HCT116 (cell line): Measurements from ENCODE around the gene EGLN3.

Experiments
- CEBPB ChIP-seq: IDR thresholded peaks from 2 replicates; pipeline ENCODE4 v1.6.1; 2012; ENCODE audit warnings: low read depth
- EGR1 ChIP-seq: IDR thresholded peaks from 2 replicates; pipeline ENCODE4 v1.6.1; 2012; ENCODE audit warnings: low read depth
- EZH2 ChIP-seq: fragments of 200-600 bp; sonication (generic); IDR thresholded peaks from 2 replicates; pipeline ENCODE4 v1.6.1; 2017; ENCODE audit warnings: antibody characterized with exemption, mixed run types
- EZH2phosphoT487 ChIP-seq: fragments of 200-600 bp; IDR thresholded peaks from 2 replicates; pipeline ENCODE4 v1.6.1; 2018; ENCODE audit warnings: antibody characterized with exemption, borderline replicate concordance
- JUND ChIP-seq: IDR thresholded peaks from 2 replicates; pipeline ENCODE4 v1.6.1; 2012
- MAX ChIP-seq: IDR thresholded peaks from 2 replicates; pipeline ENCODE4 v1.6.1; 2012
- POLR2A ChIP-seq: IDR thresholded peaks from 2 replicates; pipeline ENCODE4 v1.7.0; 2011; ENCODE audit warnings: borderline replicate concordance; ENCODE audit not compliant: insufficient read depth, insufficient read length; ENCODE audit errors: extremely low read depth
- RAD21 ChIP-seq: IDR thresholded peaks from 2 replicates; pipeline ENCODE4 v1.6.1; 2012; ENCODE audit warnings: low read depth, mild to moderate bottlenecking
- SIN3A ChIP-seq: IDR thresholded peaks from 2 replicates; pipeline ENCODE4 v1.6.1; 2012; ENCODE audit warnings: low read depth
- YY1 ChIP-seq: IDR thresholded peaks from 2 replicates; pipeline ENCODE4 v1.6.1; 2011; ENCODE audit warnings: low read length, low read depth, moderate library complexity, mild to moderate bottlenecking; ENCODE audit not compliant: insufficient replicate concordance; ENCODE audit errors: extremely low read depth
- ZFX ChIP-seq: fragments of 450-650 bp; IDR thresholded peaks from 2 replicates; pipeline ENCODE4 v1.6.1; 2017
- TF ChIP-seq, protein P1 (sequence below), 3 experiments: fragments of 200-600 bp in 1 of 3; sonication (generic) in 1 of 3; IDR thresholded peaks in 2 of 3; conservative IDR thresholded peaks in 1 of 3; 2 replicates each; pipeline ENCODE4 v1.5.1; 2012 to 2017; ENCODE audit warnings: low read depth in 2 of 3, low read length in 2 of 3, antibody characterized with exemption in 1 of 3, borderline replicate concordance in 1 of 3, control low read depth in 1 of 3, mild to moderate bottlenecking in 1 of 3, mixed read lengths in 1 of 3, mixed run types in 1 of 3, moderate library complexity in 1 of 3; ENCODE audit not compliant: insufficient read depth in 1 of 3
- TF ChIP-seq, protein P2 (sequence below): IDR thresholded peaks from 2 replicates; pipeline ENCODE4 v1.6.1; 2012; ENCODE audit warnings: low read depth

- TF ChIP-seq SIN3A (no peak), EZH2phosphoT487 (no peak), RAD21 (no peak), JUND (no peak), EZH2 (no peak), POLR2A (no peak), YY1 (no peak), EGR1 (no peak), ZFX (no peak), MAX (no peak), CEBPB (no peak)
- TF ChIP-seq, protein P1, sequence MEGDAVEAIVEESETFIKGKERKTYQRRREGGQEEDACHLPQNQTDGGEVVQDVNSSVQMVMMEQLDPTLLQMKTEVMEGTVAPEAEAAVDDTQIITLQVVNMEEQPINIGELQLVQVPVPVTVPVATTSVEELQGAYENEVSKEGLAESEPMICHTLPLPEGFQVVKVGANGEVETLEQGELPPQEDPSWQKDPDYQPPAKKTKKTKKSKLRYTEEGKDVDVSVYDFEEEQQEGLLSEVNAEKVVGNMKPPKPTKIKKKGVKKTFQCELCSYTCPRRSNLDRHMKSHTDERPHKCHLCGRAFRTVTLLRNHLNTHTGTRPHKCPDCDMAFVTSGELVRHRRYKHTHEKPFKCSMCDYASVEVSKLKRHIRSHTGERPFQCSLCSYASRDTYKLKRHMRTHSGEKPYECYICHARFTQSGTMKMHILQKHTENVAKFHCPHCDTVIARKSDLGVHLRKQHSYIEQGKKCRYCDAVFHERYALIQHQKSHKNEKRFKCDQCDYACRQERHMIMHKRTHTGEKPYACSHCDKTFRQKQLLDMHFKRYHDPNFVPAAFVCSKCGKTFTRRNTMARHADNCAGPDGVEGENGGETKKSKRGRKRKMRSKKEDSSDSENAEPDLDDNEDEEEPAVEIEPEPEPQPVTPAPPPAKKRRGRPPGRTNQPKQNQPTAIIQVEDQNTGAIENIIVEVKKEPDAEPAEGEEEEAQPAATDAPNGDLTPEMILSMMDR (IDR thresholded peaks at IDR 0.05 in 2 of 3, conservative IDR thresholded peaks at IDR 0.05 in 1 of 3; ENCODE audit: borderline replicate concordance in 1 of 3, insufficient read depth in 1 of 3, low read depth in 2 of 3, low read length in 2 of 3): no peak
- TF ChIP-seq, protein P2, sequence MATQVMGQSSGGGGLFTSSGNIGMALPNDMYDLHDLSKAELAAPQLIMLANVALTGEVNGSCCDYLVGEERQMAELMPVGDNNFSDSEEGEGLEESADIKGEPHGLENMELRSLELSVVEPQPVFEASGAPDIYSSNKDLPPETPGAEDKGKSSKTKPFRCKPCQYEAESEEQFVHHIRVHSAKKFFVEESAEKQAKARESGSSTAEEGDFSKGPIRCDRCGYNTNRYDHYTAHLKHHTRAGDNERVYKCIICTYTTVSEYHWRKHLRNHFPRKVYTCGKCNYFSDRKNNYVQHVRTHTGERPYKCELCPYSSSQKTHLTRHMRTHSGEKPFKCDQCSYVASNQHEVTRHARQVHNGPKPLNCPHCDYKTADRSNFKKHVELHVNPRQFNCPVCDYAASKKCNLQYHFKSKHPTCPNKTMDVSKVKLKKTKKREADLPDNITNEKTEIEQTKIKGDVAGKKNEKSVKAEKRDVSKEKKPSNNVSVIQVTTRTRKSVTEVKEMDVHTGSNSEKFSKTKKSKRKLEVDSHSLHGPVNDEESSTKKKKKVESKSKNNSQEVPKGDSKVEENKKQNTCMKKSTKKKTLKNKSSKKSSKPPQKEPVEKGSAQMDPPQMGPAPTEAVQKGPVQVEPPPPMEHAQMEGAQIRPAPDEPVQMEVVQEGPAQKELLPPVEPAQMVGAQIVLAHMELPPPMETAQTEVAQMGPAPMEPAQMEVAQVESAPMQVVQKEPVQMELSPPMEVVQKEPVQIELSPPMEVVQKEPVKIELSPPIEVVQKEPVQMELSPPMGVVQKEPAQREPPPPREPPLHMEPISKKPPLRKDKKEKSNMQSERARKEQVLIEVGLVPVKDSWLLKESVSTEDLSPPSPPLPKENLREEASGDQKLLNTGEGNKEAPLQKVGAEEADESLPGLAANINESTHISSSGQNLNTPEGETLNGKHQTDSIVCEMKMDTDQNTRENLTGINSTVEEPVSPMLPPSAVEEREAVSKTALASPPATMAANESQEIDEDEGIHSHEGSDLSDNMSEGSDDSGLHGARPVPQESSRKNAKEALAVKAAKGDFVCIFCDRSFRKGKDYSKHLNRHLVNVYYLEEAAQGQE: no peak
These were observed 49.0 kb upstream of the EGLN3 start for GRCh38 chr14:33999771-34000291.
